Measurements from ENCODE around the gene PMM1.

DNA sequence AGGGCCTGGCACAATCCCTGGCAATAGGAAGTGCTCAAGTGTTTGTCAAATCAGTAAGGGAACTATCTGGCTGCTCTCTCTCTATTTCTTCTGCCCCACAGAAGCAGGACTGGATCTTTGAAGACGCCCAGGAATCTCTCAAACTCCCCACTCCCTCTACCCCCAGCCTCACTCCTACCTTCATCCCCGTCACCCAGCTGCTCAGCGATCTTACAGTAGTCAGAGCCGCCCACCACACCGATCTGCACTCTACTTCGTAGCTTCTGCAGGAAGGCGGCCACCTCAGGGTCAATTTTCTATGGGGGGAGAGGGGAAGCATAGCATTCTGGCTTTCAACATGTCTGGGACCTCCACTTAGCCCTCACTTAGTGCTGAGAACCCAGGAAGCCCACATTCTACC is 3.7 kb downstream of the PMM1 start:
- TF ChIP-seq, protein P1, sequence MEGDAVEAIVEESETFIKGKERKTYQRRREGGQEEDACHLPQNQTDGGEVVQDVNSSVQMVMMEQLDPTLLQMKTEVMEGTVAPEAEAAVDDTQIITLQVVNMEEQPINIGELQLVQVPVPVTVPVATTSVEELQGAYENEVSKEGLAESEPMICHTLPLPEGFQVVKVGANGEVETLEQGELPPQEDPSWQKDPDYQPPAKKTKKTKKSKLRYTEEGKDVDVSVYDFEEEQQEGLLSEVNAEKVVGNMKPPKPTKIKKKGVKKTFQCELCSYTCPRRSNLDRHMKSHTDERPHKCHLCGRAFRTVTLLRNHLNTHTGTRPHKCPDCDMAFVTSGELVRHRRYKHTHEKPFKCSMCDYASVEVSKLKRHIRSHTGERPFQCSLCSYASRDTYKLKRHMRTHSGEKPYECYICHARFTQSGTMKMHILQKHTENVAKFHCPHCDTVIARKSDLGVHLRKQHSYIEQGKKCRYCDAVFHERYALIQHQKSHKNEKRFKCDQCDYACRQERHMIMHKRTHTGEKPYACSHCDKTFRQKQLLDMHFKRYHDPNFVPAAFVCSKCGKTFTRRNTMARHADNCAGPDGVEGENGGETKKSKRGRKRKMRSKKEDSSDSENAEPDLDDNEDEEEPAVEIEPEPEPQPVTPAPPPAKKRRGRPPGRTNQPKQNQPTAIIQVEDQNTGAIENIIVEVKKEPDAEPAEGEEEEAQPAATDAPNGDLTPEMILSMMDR (IDR thresholded peaks at IDR 0.05), result no peak
- TF ChIP-seq ZFX (IDR thresholded peaks at IDR 0.05; ENCODE audit: borderline replicate concordance), result no peak

Data from 22Rv1 (cell line).